AG04450 (cell line): ENCODE results near the gene SEC31A. TPM values are rescaled to one million over a fixed set of nuclear protein-coding genes. Genes with fewer than 3 reads are reported as not detected.
A peak's percentile ranks its signal among the peaks of the same experiment; 100 is the strongest.

ENCODE experiments used
- CTCF ChIA-PET: fragments of 300-600, 350-600 bp; formaldehyde crosslinking; extraction: SDS; loops from one replicate; lab custom pipeline; 2022; ENCODE audit warnings: antibody characterized with exemption, inconsistent platforms; lab: Charles Lee
- POLR2A ChIA-PET: fragments of 350-600 bp; formaldehyde crosslinking; extraction: SDS; loops from one replicate; lab custom pipeline; 2021; ENCODE audit warnings: antibody characterized with exemption, inconsistent platforms; lab: Yijun Ruan, JAX
- DNase-seq: peaks from one replicate; pipeline ENCODE4 v3.0.0-alpha.2; 2011; ENCODE audit warnings: low read depth, low spot score
- H3K27ac ChIP-seq: one replicate; pipeline ENCODE4 v1.5.1; 2012; ENCODE audit warnings: low read depth, low read length, control low read depth
- H3K27me3 ChIP-seq: one replicate; pipeline ENCODE4 v1.6.0; 2012; ENCODE audit warnings: low read length; ENCODE audit not compliant: control insufficient read depth, insufficient read depth
- H3K4me3 ChIP-seq: 2 replicates; pipeline ENCODE4 v1.5.1; 2011; ENCODE audit warnings: mild to moderate bottlenecking, low read depth, low read length, control low read depth
- H3K9me3 ChIP-seq: 2 replicates; pipeline ENCODE4 v1.5.1; 2012; ENCODE audit warnings: low read length; ENCODE audit not compliant: control insufficient read depth, insufficient read depth
- CTCF ChIP-seq: IDR thresholded peaks from 2 replicates; pipeline ENCODE4 v1.5.1; 2011; ENCODE audit warnings: low read depth, low read length, control low read depth, inconsistent platforms
- polyA plus RNA-seq: library from polyadenylated mRNA; depleted of rRNA; stranded (reverse); fragments of >200 nt; gene quantifications from 2 replicates; pipeline ENCODE4 v1.2.3, GENCODE V29; 2011

Gene SEC31A
- polyA plus RNA-seq, 1 experiment, result 436 TPM

- POLR2A ChIA-PET, result no interaction called here
- no peak for DNase-seq
These were observed 439 bp downstream of the SEC31A start for GRCh38 chr4:82890528-82890900.

GRCh38 chr4:82889287-82889686 is 1.7 kb downstream of the SEC31A start:
- no peak for DNase-seq
- POLR2A ChIA-PET, result interaction anchor here (0.7 to 1.1 kb wide), 5 partner anchors 16 to 603 kb away, joined by 3 to 11 read pairs (median 6); partner anchors contain the start of gene LIN54
- CTCF ChIA-PET, result interaction anchor here (0.6 to 1.1 kb wide), 4 partner anchors 10 to 37 kb away, joined by 3 read pairs; partner anchors contain the start of gene THAP9
- Histone ChIP-seq H3K9me3 (peaks cover 2% of the 10 kb centered on the region; the same call in 1 of the 2 replicates), H3K27me3 (no peaks in the 10 kb centered on the region), H3K4me3 (peak overlapping the region; percentile 90), H3K27ac (no peak overlapping the region)
- TF ChIP-seq CTCF, result no peak

More at GRCh38 chr4:82890528-82890900, 439 bp downstream of the SEC31A start:
- Histone ChIP-seq H3K27me3 (no peaks in the 10 kb centered on the region), H3K9me3 (peaks cover 2% of the 10 kb centered on the region; the same call in 1 of the 2 replicates), H3K4me3 (peak overlapping the region; percentile 90), H3K27ac (peak overlapping the region; percentile 99)
- CTCF ChIA-PET, result no interaction called here
- no peak for TF ChIP-seq CTCF

GRCh38 chr4:82886147-82886942 is 4.6 kb downstream of the SEC31A start:
- Histone ChIP-seq H3K27ac (no peak overlapping the region), H3K27me3 (no peaks in the 10 kb centered on the region), H3K9me3 (peaks cover 2% of the 10 kb centered on the region; the same call in 1 of the 2 replicates), H3K4me3 (peak overlapping the region; percentile 48)
- TF ChIP-seq CTCF, result no peak
- POLR2A ChIA-PET, result no interaction called here
- CTCF ChIA-PET, result interaction anchor here (1.1 kb wide), 1 partner anchor 44 kb away, joined by 3 read pairs; no protein-coding TSS in a partner anchor
- DNase-seq, result no peak

GRCh38 chr4:82885410-82885809 is 5.5 kb downstream of the SEC31A start:
- TF ChIP-seq CTCF, result no peak
- POLR2A ChIA-PET, result no interaction called here
- Histone ChIP-seq H3K4me3 (no peak overlapping the region), H3K27ac (no peak overlapping the region), H3K27me3 (no peaks in the 10 kb centered on the region), H3K9me3 (peaks cover 2% of the 10 kb centered on the region; the same call in 1 of the 2 replicates)
- CTCF ChIA-PET, result interaction anchor here (0.5 to 1.5 kb wide), 3 partner anchors 33 to 423 kb away, joined by 3 read pairs; no protein-coding TSS in a partner anchor
- no peak for DNase-seq

- ChIA-PET CTCF (no interaction called here), POLR2A (no interaction called here)
- no peaks in the 10 kb centered on the region for H3K9me3 ChIP-seq
- H3K27me3 ChIP-seq, result no peaks in the 10 kb centered on the region
- no peak for TF ChIP-seq CTCF
- H3K27ac ChIP-seq, result no peak overlapping the region
- DNase-seq, result no peak
- no peak overlapping the region for H3K4me3 ChIP-seq
These were observed 22.4 kb downstream of the SEC31A start for GRCh38 chr4:82868572-82868971.
